Upper lobe of left lung (tissue), 4 donors: ENCODE data around the gene SPTB.

ENCODE experiments used
- CTCF ChIP-seq, 6 experiments: fragments of 450-650 bp in 4 of 6; fragments of 200-600 bp in 2 of 6; sonication (generic) in 2 of 6; IDR thresholded peaks; one replicate each; pipeline ENCODE4 v1.5.1; 2016 to 2019; ENCODE audit warnings: antibody characterized with exemption in 6 of 6
- EP300 ChIP-seq, 4 donors: sonication (generic); formaldehyde crosslinking; IDR thresholded peaks; one replicate each; pipeline ENCODE4 v1.5.1; 2017; ENCODE audit warnings: antibody characterized with exemption in 4 of 4, control low read depth in 2 of 4
- POLR2A ChIP-seq, 4 donors: fragments of 450-650 bp; IDR thresholded peaks; one replicate each; pipeline ENCODE4 v1.5.1; 2016 to 2017; ENCODE audit warnings: antibody characterized with exemption in 4 of 4, mild to moderate bottlenecking in 2 of 4
- POLR2AphosphoS5 ChIP-seq, 2 donors: sonication (generic); formaldehyde crosslinking; IDR thresholded peaks; one replicate each; pipeline ENCODE4 v1.5.1; 2017; ENCODE audit warnings: antibody characterized with exemption in 2 of 2

GRCh38 chr14:64752909-64753308, 126.8 kb downstream of the SPTB start:
- TF ChIP-seq POLR2A (IDR thresholded peaks at IDR 0.05) (no peak), CTCF (IDR thresholded peaks at IDR 0.05) (no peak), POLR2AphosphoS5 (IDR thresholded peaks at IDR 0.05) (no peak), EP300 (IDR thresholded peaks at IDR 0.05) (no peak)
